Calu3 (cell line): Measurements from ENCODE around the gene FUNDC2. TPM values are rescaled to one million over a fixed set of nuclear protein-coding genes. Genes with fewer than 3 reads are reported as not detected.
"Not testable (repeated sequence)": the region's sequence is repeated elsewhere in the genome, so short reads cannot be mapped to it uniquely, and the experiment has no call there.

Experiments
- BruUV-seq: library from RNA; stranded (reverse); fragments of 400-500 nt; replicated peaks from 2 replicates; lab custom pipeline; 2021; lab: Mats Ljungman, UMichigan
- CTCF ChIA-PET: fragments of 300-600 bp; sonication (Branson Sonifier 250); formaldehyde crosslinking; loops from one replicate; lab custom pipeline; 2022; ENCODE audit warnings: antibody characterized with exemption; lab: Charles Lee
- DNase-seq: peaks from one replicate; pipeline ENCODE4 v3.0.0; 2022
- H3K27ac Mint-ChIP-seq: one replicate; pipeline ENCODE4 v1.8.0; 2022; ENCODE audit warnings: mixed read lengths; ENCODE audit not compliant: unreplicated experiment
- H3K27me3 Mint-ChIP-seq: one replicate; pipeline ENCODE4 v1.8.0; 2022; ENCODE audit warnings: mixed read lengths; ENCODE audit not compliant: unreplicated experiment
- H3K36me3 Mint-ChIP-seq: one replicate; pipeline ENCODE4 v1.8.0; 2022; ENCODE audit warnings: mild to moderate bottlenecking, moderate library complexity, mixed read lengths; ENCODE audit not compliant: insufficient read depth, unreplicated experiment
- H3K4me1 Mint-ChIP-seq: one replicate; pipeline ENCODE4 v1.8.0; 2022; ENCODE audit warnings: mild to moderate bottlenecking, low read depth, mixed read lengths; ENCODE audit not compliant: unreplicated experiment
- H3K4me3 Mint-ChIP-seq: one replicate; pipeline ENCODE4 v1.8.0; 2022; ENCODE audit warnings: mild to moderate bottlenecking, low read depth, moderate library complexity, mixed read lengths; ENCODE audit not compliant: unreplicated experiment
- H3K9me3 Mint-ChIP-seq: one replicate; pipeline ENCODE4 v1.8.0; 2022; ENCODE audit warnings: low read depth, mixed read lengths; ENCODE audit not compliant: unreplicated experiment
- intact Hi-C: fragments of 100-400 bp; cut with micrococcal nuclease; formaldehyde crosslinking; loops from one replicate; pipeline ENCODE4 v1.10.0; 2022; ENCODE audit not compliant: unreplicated experiment
- total RNA-seq: library from RNA; stranded (reverse); gene quantifications from 2 replicates; pipeline ENCODE4 v1.2.3, GENCODE V29; 2022
- TF ChIP-seq, protein P1 (sequence below): fragments of 200-600 bp; IDR thresholded peaks from one replicate; pipeline ENCODE4 v1.8.0; 2022; ENCODE audit warnings: antibody characterized with exemption; ENCODE audit not compliant: unreplicated experiment

FUNDC2 gene
- total RNA-seq, 1 experiment from 2014 or later, result 45.4 TPM

- no peak for DNase-seq
- CTCF ChIA-PET, result no interaction called here
- BruUV-seq, result no TSS peak
- H3K27me3 Mint-ChIP-seq, result no peaks in the 10 kb centered on the region
- intact Hi-C loops, result no loop called here
- TF ChIP-seq, protein P1, sequence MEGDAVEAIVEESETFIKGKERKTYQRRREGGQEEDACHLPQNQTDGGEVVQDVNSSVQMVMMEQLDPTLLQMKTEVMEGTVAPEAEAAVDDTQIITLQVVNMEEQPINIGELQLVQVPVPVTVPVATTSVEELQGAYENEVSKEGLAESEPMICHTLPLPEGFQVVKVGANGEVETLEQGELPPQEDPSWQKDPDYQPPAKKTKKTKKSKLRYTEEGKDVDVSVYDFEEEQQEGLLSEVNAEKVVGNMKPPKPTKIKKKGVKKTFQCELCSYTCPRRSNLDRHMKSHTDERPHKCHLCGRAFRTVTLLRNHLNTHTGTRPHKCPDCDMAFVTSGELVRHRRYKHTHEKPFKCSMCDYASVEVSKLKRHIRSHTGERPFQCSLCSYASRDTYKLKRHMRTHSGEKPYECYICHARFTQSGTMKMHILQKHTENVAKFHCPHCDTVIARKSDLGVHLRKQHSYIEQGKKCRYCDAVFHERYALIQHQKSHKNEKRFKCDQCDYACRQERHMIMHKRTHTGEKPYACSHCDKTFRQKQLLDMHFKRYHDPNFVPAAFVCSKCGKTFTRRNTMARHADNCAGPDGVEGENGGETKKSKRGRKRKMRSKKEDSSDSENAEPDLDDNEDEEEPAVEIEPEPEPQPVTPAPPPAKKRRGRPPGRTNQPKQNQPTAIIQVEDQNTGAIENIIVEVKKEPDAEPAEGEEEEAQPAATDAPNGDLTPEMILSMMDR, result no peak
- H3K36me3 Mint-ChIP-seq, result no peaks in the 10 kb centered on the region
- no peak overlapping the region for H3K27ac Mint-ChIP-seq
- no peaks in the 10 kb centered on the region for H3K4me1 Mint-ChIP-seq
- no peaks in the 10 kb centered on the region for H3K9me3 Mint-ChIP-seq
- no peak overlapping the region for H3K4me3 Mint-ChIP-seq
Observed at GRCh38 chrX:155001873-155002272, 24.8 kb upstream of the FUNDC2 start.

DNA sequence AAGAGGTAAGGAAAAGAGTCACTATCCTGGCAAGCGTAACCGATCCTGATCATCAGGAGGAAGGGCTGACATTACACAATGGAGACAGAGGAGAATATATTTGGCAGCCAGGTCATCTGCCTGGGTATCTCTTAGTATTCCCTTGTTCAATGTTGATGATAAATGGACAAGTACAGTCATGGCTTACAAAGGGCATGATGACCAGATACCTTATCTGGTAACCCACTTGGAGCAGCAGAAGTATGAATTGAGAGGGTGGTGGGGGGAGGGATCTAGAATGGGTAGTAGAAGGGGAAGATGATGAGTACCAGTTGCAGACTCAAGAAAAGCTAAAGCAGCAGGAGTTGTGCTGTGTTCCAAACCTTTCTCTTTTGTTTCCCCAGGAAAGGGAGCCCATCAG, 21.5 kb upstream of the FUNDC2 start:
- no peak overlapping the region for H3K27ac Mint-ChIP-seq
- H3K4me3 Mint-ChIP-seq, result no peak overlapping the region
- no peak for DNase-seq
- no peaks in the 10 kb centered on the region for H3K9me3 Mint-ChIP-seq
- no peaks in the 10 kb centered on the region for H3K27me3 Mint-ChIP-seq
- TF ChIP-seq, protein P1, result no peak
- CTCF ChIA-PET, result no interaction called here
- H3K4me1 Mint-ChIP-seq, result no peaks in the 10 kb centered on the region
- intact Hi-C loops, result no loop called here
- H3K36me3 Mint-ChIP-seq, result no peaks in the 10 kb centered on the region
- no TSS peak for BruUV-seq

- H3K4me1 Mint-ChIP-seq, H3K27ac Mint-ChIP-seq, DNase-seq, CTCF ChIA-PET, H3K4me3 Mint-ChIP-seq, intact Hi-C loops, H3K36me3 Mint-ChIP-seq, H3K9me3 Mint-ChIP-seq, H3K27me3 Mint-ChIP-seq, BruUV-seq: not testable (repeated sequence)
Observed at GRCh38 chrX:155006379-155006778, 20.3 kb upstream of the FUNDC2 start.

DNA sequence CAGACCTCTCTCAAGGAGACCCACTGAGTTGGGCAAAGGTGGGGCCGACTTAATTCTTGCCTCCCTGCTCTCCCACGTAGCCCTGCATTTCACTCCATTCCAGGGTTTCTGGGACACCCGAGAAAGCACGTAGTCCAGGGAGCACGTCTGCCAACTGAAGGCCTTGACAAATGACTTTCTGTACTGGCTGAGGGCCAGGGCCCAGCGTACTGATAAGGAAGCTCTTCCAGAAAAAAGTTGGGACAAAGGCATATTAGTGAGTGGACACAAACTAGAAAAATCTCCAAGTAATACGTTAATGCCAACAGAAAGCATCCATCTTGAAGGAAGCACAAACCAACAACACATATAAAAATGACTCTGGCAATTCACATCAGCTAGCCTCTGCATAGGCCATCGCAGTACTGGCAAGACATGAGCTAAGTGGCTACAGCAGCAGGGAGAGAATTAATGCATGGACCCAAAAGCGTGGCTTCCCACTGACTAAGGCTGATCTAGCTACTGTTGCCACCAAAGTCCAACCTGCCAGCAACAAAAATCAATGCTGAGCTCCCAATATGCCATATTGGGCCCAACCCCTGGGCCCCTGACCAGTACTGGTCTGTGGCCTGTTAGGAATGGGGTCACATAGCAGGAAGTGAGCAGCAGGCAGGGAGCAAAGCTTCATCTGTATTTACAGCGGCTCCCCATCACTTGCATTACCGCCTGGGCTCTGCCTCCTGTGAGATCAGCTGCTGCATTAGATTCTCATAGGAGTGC, 19.6 kb upstream of the FUNDC2 start:
- H3K4me3 Mint-ChIP-seq, H3K36me3 Mint-ChIP-seq, H3K27me3 Mint-ChIP-seq, H3K4me1 Mint-ChIP-seq, H3K27ac Mint-ChIP-seq, BruUV-seq, H3K9me3 Mint-ChIP-seq, intact Hi-C loops, DNase-seq: not testable (repeated sequence)
- CTCF ChIA-PET, result interaction anchor here (0.6 kb wide), 1 partner anchor 277 kb away, joined by 5 read pairs; no protein-coding TSS in a partner anchor

GRCh38 chrX:155008578-155008977, 18.1 kb upstream of the FUNDC2 start:
- H3K4me3 Mint-ChIP-seq, DNase-seq, CTCF ChIA-PET, intact Hi-C loops, H3K27ac Mint-ChIP-seq, BruUV-seq, H3K4me1 Mint-ChIP-seq, H3K36me3 Mint-ChIP-seq, H3K9me3 Mint-ChIP-seq, H3K27me3 Mint-ChIP-seq: not testable (repeated sequence)
